Vagina (tissue), 2 donors: ENCODE results near the gene ISG20L2. TPM values are rescaled to one million over a fixed set of nuclear protein-coding genes. Genes with fewer than 3 reads are reported as not detected.

Experiments used
- DNase-seq, 2 donors: peaks; one replicate each; pipeline ENCODE4 v3.0.0-alpha.2; 2017; ENCODE audit errors: extremely low spot score in 2 of 2
- H3K27ac ChIP-seq: fragments of 200-600 bp; sonication (generic); one replicate; pipeline ENCODE4 v1.5.1; 2019
- H3K27me3 ChIP-seq: fragments of 200-600 bp; sonication (generic); one replicate; pipeline ENCODE4 v1.5.1; 2019
- H3K36me3 ChIP-seq, 2 donors: fragments of 200-600 bp; sonication (generic); one replicate each; pipeline ENCODE4 v1.5.1; 2017 to 2019
- H3K4me1 ChIP-seq: fragments of 200-600 bp; sonication (generic); one replicate; pipeline ENCODE4 v1.5.1; 2019
- H3K4me3 ChIP-seq, 2 donors: fragments of 200-600 bp; sonication (generic); 1 replicate in 1 of 2; 2 replicates in 1 of 2; pipeline ENCODE4 v1.5.1; 2016 to 2019
- H3K9me3 ChIP-seq: fragments of 200-600 bp; sonication (generic); one replicate; pipeline ENCODE4 v1.5.1; 2019
- POLR2A ChIP-seq, 2 donors: fragments of 450-650 bp; IDR thresholded peaks; one replicate each; pipeline ENCODE4 v1.6.1; 2017; ENCODE audit warnings: antibody characterized with exemption in 2 of 2, mild to moderate bottlenecking in 2 of 2, moderate library complexity in 2 of 2
- POLR2AphosphoS5 ChIP-seq, 2 donors: sonication (generic); formaldehyde crosslinking; IDR thresholded peaks; one replicate each; pipeline ENCODE4 v1.9.0; 2017; ENCODE audit warnings: antibody characterized with exemption in 2 of 2, mild to moderate bottlenecking in 2 of 2, low read depth in 1 of 2; ENCODE audit not compliant: insufficient read depth in 1 of 2
- intact Hi-C: fragments of 100-400 bp; cut with DNase I; formaldehyde crosslinking; loops from one replicate; pipeline ENCODE4 v1.15.1; 2023
- total RNA-seq: library from RNA; depleted of rRNA; stranded (reverse); fragments of >200 nt; gene quantifications from one replicate; pipeline ENCODE4 v1.2.3, GENCODE V29; 2016
- TF ChIP-seq, protein P1 (sequence below), 3 experiments: fragments of 450-650 bp in 2 of 3; fragments of 200-600 bp in 1 of 3; sonication (generic) in 1 of 3; IDR thresholded peaks; one replicate each; pipeline ENCODE4 v1.5.1; 2017 to 2019; ENCODE audit warnings: antibody characterized with exemption in 3 of 3, mild to moderate bottlenecking in 2 of 3, moderate library complexity in 2 of 3

Gene ISG20L2, protein sequence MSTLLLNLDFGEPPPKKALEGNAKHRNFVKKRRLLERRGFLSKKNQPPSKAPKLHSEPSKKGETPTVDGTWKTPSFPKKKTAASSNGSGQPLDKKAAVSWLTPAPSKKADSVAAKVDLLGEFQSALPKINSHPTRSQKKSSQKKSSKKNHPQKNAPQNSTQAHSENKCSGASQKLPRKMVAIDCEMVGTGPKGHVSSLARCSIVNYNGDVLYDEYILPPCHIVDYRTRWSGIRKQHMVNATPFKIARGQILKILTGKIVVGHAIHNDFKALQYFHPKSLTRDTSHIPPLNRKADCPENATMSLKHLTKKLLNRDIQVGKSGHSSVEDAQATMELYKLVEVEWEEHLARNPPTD
- 12.8 TPM for total RNA-seq

DNA sequence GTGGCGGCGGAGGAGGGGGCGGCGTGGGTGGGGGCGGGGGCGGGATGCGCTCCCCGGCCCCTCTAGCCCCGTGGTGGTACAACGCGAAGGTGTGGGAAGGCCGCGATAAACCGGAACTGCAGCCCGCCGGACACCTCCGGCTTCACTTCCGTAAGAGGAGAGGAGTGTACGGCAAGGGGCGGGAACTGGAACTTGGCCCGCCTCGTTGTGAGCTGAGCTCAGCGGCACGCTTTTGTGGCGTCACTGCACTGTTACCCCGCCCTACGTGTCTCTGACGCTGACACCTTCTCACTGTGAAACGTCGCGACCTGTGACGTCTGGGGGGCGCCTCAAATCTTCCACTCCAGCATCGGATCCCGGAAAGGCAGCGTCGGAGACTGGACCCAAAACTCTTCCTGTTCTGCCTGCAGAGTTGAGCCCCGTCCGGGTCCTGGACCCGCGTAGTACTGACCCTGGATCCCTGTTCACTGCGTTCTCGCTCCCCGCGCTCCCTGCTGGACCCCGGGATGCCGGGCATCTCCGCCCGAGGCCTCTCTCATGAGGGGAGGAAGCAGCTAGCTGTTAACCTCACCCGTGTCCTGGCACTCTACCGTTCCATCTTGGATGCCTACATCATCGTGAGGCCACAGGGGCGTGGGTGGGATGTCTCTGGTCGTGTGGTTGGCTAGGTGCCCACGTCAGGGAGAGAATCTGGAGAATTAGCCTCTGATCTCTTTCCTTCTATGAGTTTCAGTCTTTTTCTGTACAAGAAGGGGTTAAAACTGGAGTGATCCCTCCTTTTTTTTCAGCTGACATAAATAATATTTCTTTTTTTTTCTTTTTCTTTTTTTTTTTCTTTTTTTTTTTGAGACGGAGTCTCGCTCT lies at the start of gene ISG20L2:
Gene ISG20L2, minus strand, starts transcription at position 168 of the 864 bp plus-strand sequence. CDS start 1,114 bp downstream, outside the sequence.
- Histone ChIP-seq H3K36me3 (peaks cover 0 to 7% of the 10 kb centered on the region in 2 donors), H3K4me1 (peaks cover 59% of the 10 kb centered on the region), H3K9me3 (no peaks in the 10 kb centered on the region), H3K27ac (peak within 1 kb of the TSS; percentile 99), H3K4me3 (peak within 1 kb of the TSS; percentile 83 to 90), H3K27me3 (no peaks in the 10 kb centered on the region)
- TF ChIP-seq, protein P1, sequence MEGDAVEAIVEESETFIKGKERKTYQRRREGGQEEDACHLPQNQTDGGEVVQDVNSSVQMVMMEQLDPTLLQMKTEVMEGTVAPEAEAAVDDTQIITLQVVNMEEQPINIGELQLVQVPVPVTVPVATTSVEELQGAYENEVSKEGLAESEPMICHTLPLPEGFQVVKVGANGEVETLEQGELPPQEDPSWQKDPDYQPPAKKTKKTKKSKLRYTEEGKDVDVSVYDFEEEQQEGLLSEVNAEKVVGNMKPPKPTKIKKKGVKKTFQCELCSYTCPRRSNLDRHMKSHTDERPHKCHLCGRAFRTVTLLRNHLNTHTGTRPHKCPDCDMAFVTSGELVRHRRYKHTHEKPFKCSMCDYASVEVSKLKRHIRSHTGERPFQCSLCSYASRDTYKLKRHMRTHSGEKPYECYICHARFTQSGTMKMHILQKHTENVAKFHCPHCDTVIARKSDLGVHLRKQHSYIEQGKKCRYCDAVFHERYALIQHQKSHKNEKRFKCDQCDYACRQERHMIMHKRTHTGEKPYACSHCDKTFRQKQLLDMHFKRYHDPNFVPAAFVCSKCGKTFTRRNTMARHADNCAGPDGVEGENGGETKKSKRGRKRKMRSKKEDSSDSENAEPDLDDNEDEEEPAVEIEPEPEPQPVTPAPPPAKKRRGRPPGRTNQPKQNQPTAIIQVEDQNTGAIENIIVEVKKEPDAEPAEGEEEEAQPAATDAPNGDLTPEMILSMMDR (IDR thresholded peaks at IDR 0.05): peak in 1 of 3 experiments; percentile 8
- peak in 1 of 2 donors; percentile 50 for TF ChIP-seq POLR2A (IDR thresholded peaks at IDR 0.05)
- TF ChIP-seq POLR2AphosphoS5 (IDR thresholded peaks at IDR 0.05; ENCODE audit: insufficient read depth in 1 of 2, low read depth in 1 of 2): peak; percentile 71 to 93
- intact Hi-C loops: no loop called here
- peak; percentile 99 for DNase-seq

DNA sequence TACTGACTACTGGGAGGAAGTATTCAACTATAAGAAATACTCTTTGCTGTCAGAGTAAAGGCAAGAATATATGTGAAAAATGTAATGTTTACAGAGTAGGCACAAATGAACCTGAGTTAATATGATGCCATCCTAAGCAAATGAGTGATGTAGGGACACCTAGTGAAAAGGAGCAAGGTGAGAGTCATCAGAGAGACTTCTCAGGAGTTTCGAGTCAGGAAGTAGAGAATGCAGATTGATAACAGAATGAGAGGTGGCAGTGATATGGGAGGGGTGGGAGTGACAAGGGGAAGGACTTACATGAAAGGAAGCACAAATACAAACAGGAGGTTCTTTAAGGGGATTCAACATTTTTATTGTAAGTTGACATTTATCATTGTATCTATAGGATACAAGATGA lies 49.0 kb upstream of the ISG20L2 start:
- TF ChIP-seq POLR2A (IDR thresholded peaks at IDR 0.05) (no peak), POLR2AphosphoS5 (IDR thresholded peaks at IDR 0.05; ENCODE audit: insufficient read depth in 1 of 2, low read depth in 1 of 2) (no peak)
- TF ChIP-seq, protein P1 (IDR thresholded peaks at IDR 0.05): no peak
- intact Hi-C loops: no loop called here
- Histone ChIP-seq H3K9me3 (no peaks in the 10 kb centered on the region), H3K27ac (no peak overlapping the region), H3K4me3 (no peak overlapping the region), H3K36me3 (peaks cover 0 to 3% of the 10 kb centered on the region in 2 donors), H3K27me3 (no peaks in the 10 kb centered on the region), H3K4me1 (peaks cover 57% of the 10 kb centered on the region)
- DNase-seq: no peak

DNA sequence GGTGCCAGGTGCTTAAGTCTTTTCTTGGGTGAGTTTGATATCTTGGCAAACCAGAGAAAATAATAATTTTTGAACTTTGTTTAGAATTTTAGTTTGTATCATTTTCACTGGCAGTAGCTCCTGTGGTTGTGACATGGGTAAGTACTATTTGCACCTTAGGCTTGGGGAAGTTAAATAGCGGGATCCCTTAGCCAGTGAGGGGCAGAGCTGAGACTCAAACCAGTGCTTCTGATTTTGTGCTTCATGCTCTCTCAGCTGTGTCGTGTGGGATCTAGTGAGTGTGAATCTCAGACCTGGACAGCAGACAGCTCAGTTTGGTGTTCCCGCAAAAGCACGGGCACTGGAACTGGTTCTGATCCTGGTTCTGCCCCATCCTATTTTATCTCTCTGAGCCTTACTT lies 48.4 kb upstream of the ISG20L2 start:
- TF ChIP-seq, protein P1 (IDR thresholded peaks at IDR 0.05): no peak
- TF ChIP-seq POLR2A (IDR thresholded peaks at IDR 0.05): no peak
- no peak for TF ChIP-seq POLR2AphosphoS5 (IDR thresholded peaks at IDR 0.05; ENCODE audit: insufficient read depth in 1 of 2, low read depth in 1 of 2)
- Histone ChIP-seq H3K9me3 (no peaks in the 10 kb centered on the region), H3K27me3 (no peaks in the 10 kb centered on the region), H3K36me3 (no peaks in the 10 kb centered on the region), H3K4me3 (no peak overlapping the region), H3K27ac (no peak overlapping the region), H3K4me1 (peaks cover 59% of the 10 kb centered on the region)
- intact Hi-C loops: no loop called here
- DNase-seq: no peak

DNA sequence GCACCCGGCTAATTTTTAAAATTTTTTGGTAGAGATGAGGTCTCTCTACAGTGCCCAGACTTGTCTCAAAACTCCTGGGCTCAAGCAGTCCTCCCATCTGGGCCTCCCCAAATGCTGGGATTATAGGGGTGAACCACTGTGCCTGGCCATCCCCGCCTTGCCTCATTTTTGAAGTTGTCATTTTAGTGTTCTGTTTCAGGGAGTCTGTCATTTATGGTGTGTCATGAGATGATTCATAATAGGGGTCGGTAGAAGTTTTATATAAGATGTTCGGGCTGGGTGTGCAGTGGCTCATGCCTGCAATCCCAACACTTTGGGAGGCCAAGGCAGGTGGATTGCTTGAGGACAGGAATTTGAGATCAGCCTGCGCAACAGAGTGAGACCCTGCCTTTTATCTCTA lies 47.2 kb upstream of the ISG20L2 start:
- intact Hi-C loops: no loop called here
- Histone ChIP-seq H3K4me1 (peaks cover 59% of the 10 kb centered on the region), H3K27me3 (no peaks in the 10 kb centered on the region), H3K4me3 (no peak overlapping the region), H3K36me3 (peaks cover 0 to 5% of the 10 kb centered on the region in 2 donors), H3K9me3 (no peaks in the 10 kb centered on the region), H3K27ac (no peak overlapping the region)
- DNase-seq: no peak
- TF ChIP-seq POLR2A (IDR thresholded peaks at IDR 0.05) (no peak), POLR2AphosphoS5 (IDR thresholded peaks at IDR 0.05; ENCODE audit: insufficient read depth in 1 of 2, low read depth in 1 of 2) (no peak)
- TF ChIP-seq, protein P1 (IDR thresholded peaks at IDR 0.05): no peak
